Measurements from ENCODE around the gene C1QC. TPM values are rescaled to one million over a fixed set of nuclear protein-coding genes. Genes with fewer than 3 reads are reported as not detected.

C1QC gene
- total and polyA plus RNA-seq, 2 of the 8 experiments (the other 6 are each of a cell fraction or from before 2014, with no cell fraction given): not detected

Small RNA genes within 50 kb of the gene (microRNA-seq; reads per million reads assigned to microRNA genes)
- gene MIR6127 (ENCODE audit: borderline microRNAs expressed in 2 of 2, borderline number of aligned reads in 2 of 2, borderline replicate concordance in 1 of 2): 0 reads per million in 2 experiments

Small RNA genes within 50 kb of the gene (small RNA-seq; reads per million reads assigned to genes)
- gene MIR6127 (ENCODE audit: insufficient read depth): not detected

Other genes with a start within 250 kb of the C1QC start
- 16.6 and 19.3 TPM in 2 replicates for gene ZBTB40, start 191.8 kb upstream of the C1QC start, total RNA-seq (2021; fragmentation: NEBNext Ultra II Directional; extraction: Animal tissue kit (Norgen Biotek cat#: 25700))
- gene ZBTB40, start 191.8 kb upstream of the C1QC start, polyA plus RNA-seq (2011; rRNA removed): 3.1 and 5.1 TPM in 2 replicates
- gene EPHA8, start 80.1 kb upstream of the C1QC start, total RNA-seq (2021; fragmentation: NEBNext Ultra II Directional; extraction: Animal tissue kit (Norgen Biotek cat#: 25700)): 4.0 and 4.3 TPM in 2 replicates
- 8.4 and 9.5 TPM in 2 replicates for gene EPHA8, start 80.1 kb upstream of the C1QC start, polyA plus RNA-seq (2011; rRNA removed)
- gene C1QA, start 7.0 kb upstream of the C1QC start, total RNA-seq (2021; fragmentation: NEBNext Ultra II Directional; extraction: Animal tissue kit (Norgen Biotek cat#: 25700)): not detected in 2 replicates
- not detected in 2 replicates for gene C1QA, start 7.0 kb upstream of the C1QC start, polyA plus RNA-seq (2011; rRNA removed)
- gene C1QB, start 9.6 kb downstream of the C1QC start, total RNA-seq (2021; fragmentation: NEBNext Ultra II Directional; extraction: Animal tissue kit (Norgen Biotek cat#: 25700)): not detected in 2 replicates
- not detected in 2 replicates for gene C1QB, start 9.6 kb downstream of the C1QC start, polyA plus RNA-seq (2011; rRNA removed)
- 15.7 and 17.2 TPM in 2 replicates for gene EPHB2, start 67.2 kb downstream of the C1QC start, total RNA-seq (2021; fragmentation: NEBNext Ultra II Directional; extraction: Animal tissue kit (Norgen Biotek cat#: 25700))
- gene EPHB2, start 67.2 kb downstream of the C1QC start, polyA plus RNA-seq (2011; rRNA removed): 15.8 and 23.8 TPM in 2 replicates

Data from H1 (cell line).